ENCODE results near the gene SOS1.

- TF ChIP-seq CTCF (IDR thresholded peaks at IDR 0.05; ENCODE audit: insufficient read depth, low read length) (no peak), REST (IDR thresholded peaks at IDR 0.05; ENCODE audit: insufficient replicate concordance, low read depth) (no peak), POLR2AphosphoS5 (IDR thresholded peaks at IDR 0.05; ENCODE audit: low read depth) (no peak)
These were observed 120.3 kb downstream of the SOS1 start for GRCh38 chr2:39000552-39000951.
